Stimulated activated CD8-positive, alpha-beta memory T cell treated with anti-CD3 and anti-CD28 coated beads, Interleukin-12 subunit alpha, Interleukin-12 subunit beta, amount 100 ng/mL, for 1 hour (primary cell): ENCODE measurements around the gene C15orf40.
"Not testable (repeated sequence)": the region's sequence is repeated elsewhere in the genome, so short reads cannot be mapped to it uniquely, and the experiment has no call there.

Experiments used
- DNase-seq: peaks from one replicate; pipeline ENCODE4 v3.0.0-alpha.2; 2020; ENCODE audit warnings: low read depth

C15orf40 gene

DNA sequence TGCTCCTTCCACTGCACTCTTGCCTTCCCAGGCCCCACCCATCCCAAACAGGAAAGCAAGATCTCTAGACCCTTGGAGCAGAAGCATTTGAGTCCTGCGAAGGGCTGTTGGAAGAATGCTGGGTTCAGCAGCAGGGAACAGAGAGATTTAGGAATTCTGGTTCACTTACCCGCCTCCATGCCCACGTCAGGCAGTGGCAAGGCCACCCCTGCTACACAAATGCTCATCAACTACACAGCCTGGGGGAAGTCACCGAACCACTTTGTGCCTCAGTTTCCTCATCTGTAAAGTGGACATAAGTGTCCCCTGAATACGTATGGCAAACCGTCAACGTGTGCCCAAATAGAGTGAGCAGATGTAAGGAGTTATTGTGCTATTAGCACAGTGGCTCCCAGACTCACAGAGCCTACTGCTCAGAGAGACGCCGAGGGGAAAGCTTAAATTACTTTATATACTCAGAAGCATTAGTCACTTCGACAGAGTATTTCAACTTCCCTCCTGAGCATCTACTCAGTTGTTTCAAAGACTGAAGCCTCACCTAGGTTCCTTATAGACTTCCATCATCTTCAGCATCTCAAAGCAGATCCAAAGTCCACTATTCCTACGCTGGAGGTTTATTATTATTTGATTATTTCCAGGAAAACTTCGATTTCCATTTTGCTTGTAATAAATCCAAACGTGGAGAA is 59.8 kb downstream of the C15orf40 start:
- DNase-seq: no peak

DNA sequence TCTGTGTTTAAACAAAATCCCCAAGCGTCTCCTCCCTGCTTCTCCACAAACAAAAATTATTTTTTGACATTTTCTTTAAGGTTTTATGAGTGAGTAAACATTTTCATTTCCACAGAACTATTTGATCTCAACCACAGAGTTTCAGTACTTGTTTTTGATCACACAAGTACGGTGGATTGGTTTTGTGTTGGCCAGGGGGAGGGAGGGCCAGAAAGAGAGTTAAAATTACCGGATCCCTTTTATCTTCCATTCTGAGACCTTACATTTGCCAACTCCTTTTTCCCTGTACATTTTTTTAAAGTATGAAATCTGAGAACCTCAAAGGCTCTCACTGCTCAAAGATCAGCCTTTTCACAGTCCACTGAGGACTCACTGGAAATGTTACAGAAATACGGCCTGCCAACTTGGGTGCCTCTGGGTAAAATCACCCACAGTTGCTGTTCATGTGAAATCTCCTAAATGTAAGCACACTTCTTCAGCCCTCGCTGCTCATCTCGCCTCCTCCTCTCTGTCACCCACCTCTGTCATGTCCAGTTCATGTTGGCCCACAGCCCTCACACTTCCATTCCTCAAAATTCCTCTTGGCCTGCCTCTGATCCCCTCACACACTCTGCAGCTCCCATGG is 60.6 kb downstream of the C15orf40 start:
- no peak for DNase-seq

DNA sequence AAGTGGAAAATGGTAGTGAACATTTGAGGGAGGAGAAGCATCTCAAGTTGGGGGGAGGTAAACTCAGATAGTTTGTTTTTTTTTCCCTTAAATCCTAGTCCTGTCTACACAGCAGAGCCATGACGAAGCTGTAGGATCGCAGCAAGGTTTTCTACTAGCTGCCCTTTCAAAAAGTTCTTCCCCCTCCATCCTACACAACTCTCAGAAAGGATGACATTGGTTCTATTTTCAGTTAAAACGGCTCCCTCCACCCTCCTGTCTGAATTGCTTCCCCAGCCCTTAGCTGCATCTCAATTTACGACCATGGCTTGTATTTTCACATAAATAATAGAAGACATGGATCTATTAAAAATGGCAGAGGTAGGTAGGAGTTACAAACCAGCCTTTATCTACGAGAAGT is 61.1 kb downstream of the C15orf40 start:
- DNase-seq: no peak

DNA sequence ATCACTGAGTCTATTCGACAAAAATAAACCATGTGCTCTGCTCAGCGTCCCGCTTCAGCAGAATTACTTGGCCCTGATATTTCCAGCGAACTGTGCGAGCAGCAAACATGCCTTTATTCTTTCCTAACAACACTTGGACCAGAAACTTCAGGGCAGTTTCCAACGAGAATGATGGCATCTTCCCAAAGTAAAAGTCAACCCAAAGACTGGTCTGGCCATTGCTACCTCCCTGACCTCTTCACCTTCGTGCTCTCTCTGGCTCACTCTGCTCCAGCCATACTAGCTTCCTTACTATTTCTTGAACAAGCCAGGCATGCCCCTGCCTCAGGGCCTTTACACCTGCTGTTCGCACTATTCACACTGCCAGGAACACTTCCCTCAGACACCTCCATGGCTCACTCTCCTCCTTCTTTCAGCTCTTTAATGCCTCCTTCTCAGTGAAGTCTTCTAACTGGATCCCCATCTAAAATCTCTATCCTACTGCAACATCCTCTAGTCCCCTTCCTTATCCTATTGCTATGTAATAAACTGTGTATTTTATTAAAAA is 65.2 kb downstream of the C15orf40 start:
- no peak for DNase-seq

DNA sequence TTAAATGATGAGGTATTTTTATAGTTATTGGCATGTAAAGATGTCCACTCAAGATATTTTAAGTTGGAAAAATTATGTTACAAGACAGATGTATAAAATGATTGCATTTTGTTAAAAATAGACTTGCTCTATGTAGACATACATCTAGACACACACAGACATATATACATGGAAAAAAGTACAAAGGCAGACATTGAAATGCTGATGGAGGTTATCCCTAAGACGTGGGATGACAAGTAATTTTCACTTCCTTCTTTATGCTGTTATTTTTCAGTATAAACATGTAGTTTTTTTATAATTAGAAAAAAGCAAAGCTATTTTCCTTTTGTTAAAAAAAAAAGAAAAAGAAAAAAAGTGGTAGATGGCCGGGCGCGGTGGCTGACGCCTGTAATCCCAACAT is 66.1 kb downstream of the C15orf40 start:
- DNase-seq: no peak

DNA sequence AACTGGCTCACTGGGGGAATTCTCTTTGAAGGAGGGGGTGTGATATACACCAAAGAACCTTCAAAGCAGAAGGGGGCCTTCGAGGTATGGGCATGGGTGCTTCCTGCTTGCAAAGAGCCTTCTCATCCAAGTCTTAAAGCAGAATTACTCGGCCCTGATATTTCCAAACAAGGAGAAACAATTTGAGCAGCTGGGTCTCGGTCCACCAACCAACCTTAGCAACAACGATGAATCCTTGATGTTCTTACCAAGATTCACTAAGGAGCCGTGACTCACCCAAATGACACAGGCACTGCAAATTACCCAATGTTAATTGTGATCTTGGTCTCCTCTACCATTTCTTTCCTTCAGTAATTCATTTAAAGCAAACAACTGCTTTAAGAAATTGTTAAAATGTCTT is 66.6 kb downstream of the C15orf40 start:
- no peak for DNase-seq

DNA sequence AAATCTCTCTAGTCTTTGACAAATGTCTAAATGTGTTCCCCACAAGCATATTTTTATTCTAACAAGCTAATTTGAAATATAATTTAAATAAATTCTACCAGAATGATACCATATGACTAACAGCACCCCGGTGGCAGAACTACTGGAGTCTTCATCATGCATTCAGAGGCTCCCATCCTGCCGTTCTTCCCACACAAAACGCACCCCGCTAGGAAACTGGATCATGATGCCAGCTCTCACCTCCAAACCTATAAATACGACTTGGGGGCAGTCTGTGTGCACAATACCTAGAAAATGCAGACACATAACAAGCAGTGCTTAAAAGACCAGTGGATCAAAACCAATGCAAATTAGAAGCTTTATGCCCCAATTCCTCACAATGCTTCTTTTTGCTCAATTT is 67.4 kb downstream of the C15orf40 start:
- DNase-seq: no peak

DNA sequence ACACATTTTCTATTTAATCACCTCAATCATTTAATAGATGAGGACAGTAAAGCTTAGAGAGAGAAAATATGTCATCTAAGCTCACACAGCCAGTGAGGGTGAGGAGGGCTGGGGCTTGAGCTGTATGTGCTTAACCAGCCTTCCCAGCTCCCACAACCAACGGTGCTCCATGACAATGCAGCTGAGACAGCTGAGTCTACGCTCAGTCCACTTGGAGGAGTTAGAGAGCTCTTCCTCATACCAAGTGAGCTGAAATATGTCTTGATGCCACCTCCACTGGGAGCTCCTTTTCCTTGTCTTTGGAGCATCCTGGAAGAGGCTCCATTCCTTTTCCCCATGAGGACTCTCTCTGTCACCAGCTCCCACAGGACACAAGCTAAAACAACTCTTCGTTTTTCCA is 68.3 kb downstream of the C15orf40 start:
- no peak for DNase-seq

DNA sequence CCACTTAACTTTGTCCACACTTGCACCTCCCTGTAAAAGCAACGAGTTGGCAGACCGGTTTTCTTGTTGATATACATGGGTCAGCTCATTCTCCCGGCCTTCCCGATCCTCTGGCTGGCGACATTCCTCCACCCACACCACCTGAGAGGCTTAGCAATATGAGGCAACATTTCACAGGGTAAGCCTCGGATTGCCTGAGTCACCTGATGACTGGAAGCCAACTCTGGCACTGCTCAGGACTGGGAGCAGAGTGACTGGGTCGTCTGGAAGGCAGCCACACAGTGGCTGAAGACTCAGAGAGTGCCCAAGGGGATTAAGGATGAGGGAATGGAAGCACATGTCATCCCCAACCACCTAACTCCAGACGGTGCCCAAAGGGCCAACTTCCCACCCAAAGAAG is 68.7 kb downstream of the C15orf40 start:
- no peak for DNase-seq

DNA sequence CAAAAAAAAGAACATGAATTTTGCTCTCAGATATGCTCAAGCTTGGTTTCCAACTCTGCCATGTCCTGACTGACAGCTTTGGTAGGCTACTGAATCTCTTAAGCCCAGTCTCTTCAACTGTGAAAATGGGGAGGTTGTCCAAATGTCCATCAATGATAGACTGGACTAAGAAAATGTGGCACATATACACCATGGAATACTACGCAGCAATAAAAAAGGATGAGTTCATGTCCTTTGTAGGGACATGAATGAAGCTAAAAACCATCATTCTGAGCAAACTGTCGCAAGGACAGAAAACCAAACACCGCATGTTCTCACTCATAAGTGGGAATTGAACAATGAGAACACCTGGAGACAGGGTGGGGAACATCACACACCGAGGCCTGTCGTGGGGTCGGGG is 71.8 kb downstream of the C15orf40 start:
- DNase-seq: not testable (repeated sequence)
